H1 (cell line): ENCODE measurements around the gene ID1. TPM values are rescaled to one million over a fixed set of nuclear protein-coding genes. Genes with fewer than 3 reads are reported as not detected.

Source experiments
- CHD7 ChIP-seq: fragments of 300-600 bp; sonication (generic); IDR thresholded peaks from 2 replicates; pipeline ENCODE4 v1.7.1; 2012; ENCODE audit warnings: low read length, moderate library complexity, mild to moderate bottlenecking, inconsistent platforms; ENCODE audit not compliant: insufficient replicate concordance
- KDM5A ChIP-seq: fragments of 200-600 bp; IDR thresholded peaks from 2 replicates; pipeline ENCODE4 v1.7.1; 2012; ENCODE audit warnings: mild to moderate bottlenecking, low read length, inconsistent platforms, mixed read lengths
- PHF8 ChIP-seq: fragments of 200-600 bp; sonication (generic); conservative IDR thresholded peaks from 2 replicates; pipeline ENCODE4 v1.7.1; 2012; ENCODE audit warnings: low read depth, mild to moderate bottlenecking, inconsistent platforms, low read length, moderate library complexity
- POU5F1 ChIP-seq: IDR thresholded peaks from 2 replicates; pipeline ENCODE4 v1.6.1; 2011; ENCODE audit warnings: low read depth, mild to moderate bottlenecking, low read length, moderate library complexity
- RNF2 ChIP-seq: fragments of 200-900, 300-1000 bp; sonication (generic); IDR thresholded peaks from 2 replicates; pipeline ENCODE4 v1.7.1; 2016; ENCODE audit warnings: borderline replicate concordance, low read depth, mild to moderate bottlenecking, antibody characterized with exemption, low read length; ENCODE audit not compliant: poor library complexity, severe bottlenecking; ENCODE audit errors: missing control alignments
- SP2 ChIP-seq: IDR thresholded peaks from 2 replicates; pipeline ENCODE4 v1.6.1; 2012; ENCODE audit warnings: mild to moderate bottlenecking, low read length, inconsistent platforms
- polyA plus RNA-seq, 7 experiments: library from polyadenylated mRNA; depleted of rRNA in 3 of 7; stranded (reverse) in 5 of 7; unstranded in 2 of 7; fragments of >200 nt in 5 of 7; fragments of 200-250 nt in 2 of 7; gene quantifications; 1 replicate in 5 of 7; 2 replicates in 1 of 7; 4 replicates in 1 of 7; pipeline versions ENCODE4 v1.2.1 to v1.2.3, GENCODE V29; 2011 to 2013; ENCODE audit warnings: missing spikeins in 2 of 7, mixed read lengths in 2 of 7
- total RNA-seq: library from RNA; stranded (reverse); fragmentation: NEBNext Ultra II Directional; extraction: Animal tissue kit (Norgen Biotek cat#: 25700); gene quantifications from 2 replicates; pipeline ENCODE4 v1.2.1, GENCODE V29; 2021

Gene ID1
- total and polyA plus RNA-seq, 2 of the 8 experiments (the other 6 are each of a cell fraction or from before 2014, with no cell fraction given), result 120 to 357 TPM

GRCh38 chr20:31567380-31567720 is 37.7 kb upstream of the ID1 start (continued):
- TF ChIP-seq CHD7 (no peak), POU5F1 (no peak), RNF2 (no peak), SP2 (no peak), PHF8 (no peak), KDM5A (no peak)
- TF ChIP-seq, all 59 proteins: peak for 0
